Ovary (tissue), 9 donors: Measurements from ENCODE around the gene GARNL3. TPM values are rescaled to one million over a fixed set of nuclear protein-coding genes. Genes with fewer than 3 reads are reported as not detected.

Experiments
- DNase-seq, 5 donors: peaks; one replicate each; pipeline ENCODE4 v3.0.0-alpha.2; 2019 to 2020
- H3K27ac ChIP-seq, 2 donors: fragments of 200-600 bp; one replicate each; pipeline versions ENCODE4 v1.5.1 to v1.8.0; 2019 to 2022
- H3K27me3 ChIP-seq: fragments of 200-600 bp; one replicate; pipeline ENCODE4 v1.8.0; 2022
- H3K36me3 ChIP-seq: fragments of 200-600 bp; sonication (generic); one replicate; pipeline ENCODE4 v1.5.1; 2019
- H3K4me1 ChIP-seq: one replicate; pipeline ENCODE4 v1.8.1; 2013; ENCODE audit warnings: mild to moderate bottlenecking, moderate library complexity; ENCODE audit not compliant: insufficient read depth
- H3K4me3 ChIP-seq: fragments of 200-600 bp; sonication (generic); one replicate; pipeline ENCODE4 v1.5.1; 2017
- H3K9me3 ChIP-seq, 2 donors: fragments of 200-600 bp in 1 of 2; sonication (generic) in 1 of 2; one replicate each; pipeline versions ENCODE4 v1.5.1 to v1.8.1; 2013 to 2019; ENCODE audit warnings: mild to moderate bottlenecking in 1 of 2, moderate library complexity in 1 of 2
- EP300 ChIP-seq: sonication (generic); formaldehyde crosslinking; IDR thresholded peaks from one replicate; pipeline ENCODE4 v1.6.1; 2017; ENCODE audit warnings: antibody characterized with exemption
- POLR2A ChIP-seq: fragments of 450-650 bp; IDR thresholded peaks from one replicate; pipeline ENCODE4 v1.6.1; 2017; ENCODE audit warnings: antibody characterized with exemption, mild to moderate bottlenecking, moderate library complexity
- WGBS, 3 donors: extraction: QIAGEN DNeasy Blood & Tissue Kit in 1 of 3; methylation state at CpG; one replicate each; pipeline versions ENCODE4 v1.1.5 to v1.1.7; 2013 to 2017; 5-methylcytosine and 5-hydroxymethylcytosine counted together
- intact Hi-C, 4 donors: fragments of 100-400 bp; cut with DNase I; formaldehyde crosslinking; loops; one replicate each; pipeline versions ENCODE4 v1.11.0 to v1.15.1; 2022 to 2023
- polyA plus RNA-seq, 2 donors: library from polyadenylated mRNA; stranded (reverse); fragments of 200-250 nt in 1 of 2; fragments of 350-450 nt in 1 of 2; fragmentation: Illumina TruSeq in 1 of 2; extraction: RNeasy Lipid Tissue Mini Kit (QIAGEN cat#74804) in 1 of 2; gene quantifications; one replicate each; pipeline ENCODE4 v1.2.3, GENCODE V29; 2013 to 2014
- total RNA-seq, 7 donors: library from RNA; depleted of rRNA in 2 of 7; stranded (reverse); fragments of >200 nt in 2 of 7; fragmentation: NEBNext Ultra II Directional in 3 of 7; extraction: Animal tissue kit (Norgen Biotek cat#: 25700) in 3 of 7; gene quantifications; one replicate each; pipeline versions ENCODE4 v1.1.0 to v1.2.4, GENCODE V29; 2016 to 2023
- TF ChIP-seq, protein P1 (sequence below), 3 donors: fragments of 450-650 bp in 2 of 3; fragments of 200-600 bp in 1 of 3; IDR thresholded peaks; one replicate each; pipeline versions ENCODE4 v1.5.1 to v1.8.0; 2016 to 2022; ENCODE audit warnings: antibody characterized with exemption in 3 of 3, mild to moderate bottlenecking in 1 of 3
- donor health status: DM: no; HTN: no; CAD: no; lungs with moderate emphysema.
- donor health status: DM: no; HTN: no; CAD: no.
- donor health status: Bipolar disorder and iron deficiency.
- donor health status: DM: yes; HTN: yes; CAD: no.
- donor health status: DM: no; HTN: no; CAD: no.
- donor health status: DM: yes; HTN: yes; CAD: no.

Gene GARNL3
- total and polyA plus RNA-seq, 9 donors: 8.9 to 30.7 (median 22.9) TPM

DNA sequence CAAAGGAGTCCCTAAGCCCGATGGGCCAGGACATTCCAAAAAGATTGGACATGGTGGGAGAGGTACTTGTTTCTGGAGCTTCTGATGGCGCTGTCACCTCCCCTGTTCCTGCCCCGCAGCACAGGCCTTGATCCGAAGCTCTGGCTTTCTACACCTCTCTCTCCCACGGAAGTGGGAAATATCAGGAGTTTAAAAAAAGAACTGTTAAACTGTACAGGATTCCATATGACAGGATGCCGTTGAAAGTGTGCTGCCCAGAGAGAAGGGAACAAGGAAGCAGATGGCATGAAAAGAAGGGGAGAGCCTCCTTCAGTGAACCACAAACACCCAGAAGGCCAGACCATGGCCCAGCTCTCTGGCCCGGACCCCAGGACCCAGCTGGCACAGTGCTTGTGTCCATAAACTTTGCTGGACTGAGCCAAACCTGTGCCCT is 105.6 kb downstream of the GARNL3 start:
- TF ChIP-seq POLR2A (no peak), EP300 (no peak)
- TF ChIP-seq, protein P1, sequence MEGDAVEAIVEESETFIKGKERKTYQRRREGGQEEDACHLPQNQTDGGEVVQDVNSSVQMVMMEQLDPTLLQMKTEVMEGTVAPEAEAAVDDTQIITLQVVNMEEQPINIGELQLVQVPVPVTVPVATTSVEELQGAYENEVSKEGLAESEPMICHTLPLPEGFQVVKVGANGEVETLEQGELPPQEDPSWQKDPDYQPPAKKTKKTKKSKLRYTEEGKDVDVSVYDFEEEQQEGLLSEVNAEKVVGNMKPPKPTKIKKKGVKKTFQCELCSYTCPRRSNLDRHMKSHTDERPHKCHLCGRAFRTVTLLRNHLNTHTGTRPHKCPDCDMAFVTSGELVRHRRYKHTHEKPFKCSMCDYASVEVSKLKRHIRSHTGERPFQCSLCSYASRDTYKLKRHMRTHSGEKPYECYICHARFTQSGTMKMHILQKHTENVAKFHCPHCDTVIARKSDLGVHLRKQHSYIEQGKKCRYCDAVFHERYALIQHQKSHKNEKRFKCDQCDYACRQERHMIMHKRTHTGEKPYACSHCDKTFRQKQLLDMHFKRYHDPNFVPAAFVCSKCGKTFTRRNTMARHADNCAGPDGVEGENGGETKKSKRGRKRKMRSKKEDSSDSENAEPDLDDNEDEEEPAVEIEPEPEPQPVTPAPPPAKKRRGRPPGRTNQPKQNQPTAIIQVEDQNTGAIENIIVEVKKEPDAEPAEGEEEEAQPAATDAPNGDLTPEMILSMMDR (IDR thresholded peaks at IDR 0.05): no peak
- Histone ChIP-seq H3K36me3 (no peaks in the 10 kb centered on the region), H3K9me3 (no peaks in the 10 kb centered on the region), H3K27ac (no peak overlapping the region), H3K27me3 (no peaks in the 10 kb centered on the region), H3K4me1 (no peaks in the 10 kb centered on the region), H3K4me3 (no peak overlapping the region)
- no peak for DNase-seq
- intact Hi-C loops: no loop called here
- 68 to 77% (median 74%) methylated on average over 7 of the region's 7 CpGs for WGBS, 3 donors

DNA sequence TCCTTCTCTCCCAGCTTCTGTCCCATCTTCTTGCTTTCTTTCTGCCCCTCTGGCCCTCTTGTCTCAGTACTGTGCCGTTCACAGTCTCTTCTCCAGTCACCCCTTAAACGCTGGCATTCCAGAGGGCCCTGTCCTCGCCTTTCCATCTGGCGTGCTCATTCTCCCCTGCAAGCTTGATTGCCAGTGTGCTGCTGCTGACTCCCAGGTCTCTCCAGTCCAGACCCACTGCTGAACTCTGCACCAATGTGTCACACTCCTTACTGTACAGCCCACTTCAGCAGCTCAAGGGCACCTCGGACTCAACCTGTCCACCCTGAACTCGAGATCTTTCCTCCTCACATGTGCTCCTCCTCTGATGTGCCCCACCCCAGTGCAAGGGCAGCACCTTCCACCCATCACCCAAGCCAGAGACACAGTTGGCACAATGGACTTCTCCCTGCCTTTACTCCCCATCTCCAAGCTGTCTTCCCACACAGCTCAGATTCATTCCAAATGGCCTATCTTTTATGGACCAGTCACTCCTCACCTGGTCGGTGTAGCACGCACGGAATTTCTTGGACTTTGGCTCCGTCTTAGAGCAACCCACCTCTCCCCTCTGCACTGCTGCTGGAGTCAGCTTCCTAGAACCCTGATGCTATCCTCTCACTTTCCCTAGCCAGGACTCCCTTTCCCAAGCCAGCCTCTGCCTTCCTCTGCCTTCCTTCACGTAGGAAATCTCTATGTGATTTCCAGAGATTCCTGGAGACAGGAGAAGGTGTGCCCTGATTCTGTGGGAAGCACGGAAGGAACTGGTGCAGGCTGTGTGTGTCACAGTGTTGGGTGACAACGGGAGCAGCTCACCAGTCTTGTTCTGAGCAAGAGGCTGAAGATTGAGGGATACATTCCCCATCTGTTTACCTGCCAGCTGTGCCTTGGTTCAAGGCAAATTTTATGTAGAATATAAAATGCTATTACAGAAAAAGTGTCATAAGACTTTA is 106.4 kb downstream of the GARNL3 start:
- Histone ChIP-seq H3K4me1 (no peaks in the 10 kb centered on the region), H3K9me3 (no peaks in the 10 kb centered on the region), H3K27me3 (no peaks in the 10 kb centered on the region), H3K36me3 (no peaks in the 10 kb centered on the region), H3K4me3 (no peak overlapping the region), H3K27ac (no peak overlapping the region)
- intact Hi-C loops: no loop called here
- whole genome bisulfite sequencing, 3 donors: 87 to 92% (median 87%) methylated on average over 13 of the region's 13 CpGs
- TF ChIP-seq, protein P1 (IDR thresholded peaks at IDR 0.05): no peak
- DNase-seq: no peak

DNA sequence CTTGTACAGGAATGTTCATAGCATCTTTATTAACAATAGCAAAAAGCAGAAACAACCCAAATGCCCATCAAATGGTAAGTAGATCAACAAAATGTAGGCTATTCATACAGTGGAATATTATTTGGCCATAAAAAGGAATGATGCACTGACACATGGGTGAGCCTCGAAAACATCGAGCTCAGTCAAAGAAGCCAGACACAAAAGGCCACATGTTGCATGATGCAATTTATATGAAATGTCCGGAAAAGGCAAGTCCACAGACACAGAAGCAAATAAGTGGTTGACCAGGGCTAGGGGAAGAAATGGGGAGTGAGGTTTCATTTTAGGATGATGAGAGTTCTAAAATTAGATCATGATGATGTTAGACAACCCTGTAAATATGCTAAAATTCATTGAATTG is 115.9 kb downstream of the GARNL3 start:
- Histone ChIP-seq H3K4me1 (no peaks in the 10 kb centered on the region), H3K27me3 (no peaks in the 10 kb centered on the region), H3K9me3 (no peaks in the 10 kb centered on the region), H3K27ac (no peak overlapping the region), H3K36me3 (no peaks in the 10 kb centered on the region), H3K4me3 (no peak overlapping the region)
- intact Hi-C loops: no loop called here
- no peak for DNase-seq
- TF ChIP-seq POLR2A (no peak), EP300 (no peak)
- TF ChIP-seq, protein P1 (IDR thresholded peaks at IDR 0.05): no peak
- WGBS, 3 donors: 95 to 98% (median 96%) methylated on average over 3 of the region's 3 CpGs

DNA sequence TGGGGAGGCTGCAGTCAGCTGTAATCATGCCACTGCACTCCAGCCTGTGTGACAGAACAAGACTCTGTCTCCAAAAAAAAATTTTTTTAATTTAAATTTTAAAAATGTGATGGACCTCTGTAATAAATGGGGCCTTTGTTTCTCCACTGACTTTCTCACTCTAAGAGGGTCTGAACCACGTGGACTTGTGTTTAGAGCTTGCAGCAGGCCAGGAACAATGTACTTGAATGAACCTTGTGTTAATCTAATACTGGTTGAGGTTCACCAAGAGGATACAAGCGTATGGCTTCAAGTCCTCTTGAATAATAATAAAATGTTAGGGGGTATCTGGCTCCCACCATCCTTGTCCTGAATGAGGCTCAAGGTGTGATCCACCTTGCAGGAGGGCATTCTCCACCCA is 118.0 kb downstream of the GARNL3 start:
- Histone ChIP-seq H3K4me1 (no peaks in the 10 kb centered on the region), H3K9me3 (no peaks in the 10 kb centered on the region), H3K4me3 (no peak overlapping the region), H3K36me3 (no peaks in the 10 kb centered on the region), H3K27me3 (no peaks in the 10 kb centered on the region), H3K27ac (no peak overlapping the region)
- TF ChIP-seq, protein P1 (IDR thresholded peaks at IDR 0.05): no peak
- TF ChIP-seq EP300 (no peak), POLR2A (no peak)
- no peak for DNase-seq
- intact Hi-C loops: no loop called here
- 83 to 88% (median 85%) methylated on average over 2 of the region's 2 CpGs for WGBS, 3 donors
